RWPE1 (cell line): ENCODE results near the gene BPNT1.
"Not testable (repeated sequence)": the region's sequence is repeated elsewhere in the genome, so short reads cannot be mapped to it uniquely, and the experiment has no call there.

Experiments used
- CTCF ChIA-PET: fragments of 350-600 bp; sonication (Branson Sonifier 250); formaldehyde crosslinking; extraction: SDS; loops from one replicate; lab custom pipeline; 2021; lab: Yijun Ruan, JAX
- POLR2A ChIA-PET: fragments of 400-600 bp; formaldehyde crosslinking; extraction: SDS; loops from one replicate; lab custom pipeline; 2020; ENCODE audit warnings: antibody characterized with exemption; ENCODE audit not compliant: low non-redundant PET; lab: Yijun Ruan, JAX
- DNase-seq: peaks from one replicate; pipeline ENCODE4 v3.0.0; 2012; ENCODE audit warnings: low spot score
- H3K27ac ChIP-seq: fragments of 450-650 bp; 2 replicates; pipeline ENCODE4 v1.5.1; 2017
- TF ChIP-seq, protein P1 (sequence below): fragments of 450-650 bp; conservative IDR thresholded peaks from 2 replicates; pipeline ENCODE4 v1.5.1; 2017; ENCODE audit warnings: low read depth, mild to moderate bottlenecking

The BPNT1 gene

DNA sequence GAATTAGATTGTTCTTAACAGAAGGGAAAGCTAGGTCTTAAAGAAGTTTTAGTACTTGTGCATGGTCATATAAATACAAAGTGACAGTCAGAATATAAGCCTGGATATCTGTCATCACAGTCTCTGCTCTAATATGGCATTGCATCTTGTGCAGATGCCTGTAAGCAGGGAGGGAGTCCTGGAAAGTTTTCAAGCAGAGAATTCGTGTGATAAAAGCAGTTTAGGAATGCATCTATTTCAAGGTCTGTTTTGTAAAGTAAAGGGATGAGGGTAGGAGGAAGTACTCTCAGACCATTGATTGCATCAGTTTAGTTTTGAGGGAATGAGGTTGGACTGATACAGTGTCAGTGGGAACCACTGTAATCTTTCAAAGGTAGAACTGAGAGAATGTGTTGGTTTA lies 35.0 kb upstream of the BPNT1 start:
- no peak overlapping the region for H3K27ac ChIP-seq
- ChIA-PET POLR2A (interaction anchor here (0.6 kb wide), 1 partner anchor 119 kb away, joined by 4 read pairs; no protein-coding TSS in a partner anchor), CTCF (interaction anchor here (0.6 to 1.0 kb wide), 3 partner anchors 16 to 1359 kb away, joined by 3 to 8 read pairs (median 5); no protein-coding TSS in a partner anchor)
- TF ChIP-seq, protein P1, sequence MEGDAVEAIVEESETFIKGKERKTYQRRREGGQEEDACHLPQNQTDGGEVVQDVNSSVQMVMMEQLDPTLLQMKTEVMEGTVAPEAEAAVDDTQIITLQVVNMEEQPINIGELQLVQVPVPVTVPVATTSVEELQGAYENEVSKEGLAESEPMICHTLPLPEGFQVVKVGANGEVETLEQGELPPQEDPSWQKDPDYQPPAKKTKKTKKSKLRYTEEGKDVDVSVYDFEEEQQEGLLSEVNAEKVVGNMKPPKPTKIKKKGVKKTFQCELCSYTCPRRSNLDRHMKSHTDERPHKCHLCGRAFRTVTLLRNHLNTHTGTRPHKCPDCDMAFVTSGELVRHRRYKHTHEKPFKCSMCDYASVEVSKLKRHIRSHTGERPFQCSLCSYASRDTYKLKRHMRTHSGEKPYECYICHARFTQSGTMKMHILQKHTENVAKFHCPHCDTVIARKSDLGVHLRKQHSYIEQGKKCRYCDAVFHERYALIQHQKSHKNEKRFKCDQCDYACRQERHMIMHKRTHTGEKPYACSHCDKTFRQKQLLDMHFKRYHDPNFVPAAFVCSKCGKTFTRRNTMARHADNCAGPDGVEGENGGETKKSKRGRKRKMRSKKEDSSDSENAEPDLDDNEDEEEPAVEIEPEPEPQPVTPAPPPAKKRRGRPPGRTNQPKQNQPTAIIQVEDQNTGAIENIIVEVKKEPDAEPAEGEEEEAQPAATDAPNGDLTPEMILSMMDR, result no peak
- DNase-seq, result no peak

DNA sequence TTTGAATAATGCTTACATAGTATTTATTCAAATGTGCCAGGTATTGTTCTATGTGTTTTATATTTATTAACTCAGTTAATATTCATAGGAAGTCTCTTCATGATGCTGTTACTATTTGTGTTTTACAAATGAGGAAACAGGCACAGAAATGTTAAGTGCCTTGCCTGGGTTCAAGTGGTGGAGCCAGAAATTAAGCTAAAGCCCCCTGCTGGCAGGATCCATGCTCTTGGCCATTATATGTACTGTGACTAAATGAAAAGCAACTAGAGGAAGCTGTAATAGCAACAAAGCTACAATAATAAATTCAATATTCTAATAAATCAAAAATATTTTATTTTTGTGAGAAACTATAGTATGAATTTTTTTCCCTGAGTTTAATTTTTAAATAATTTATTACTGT lies 34.3 kb upstream of the BPNT1 start:
- no peak overlapping the region for H3K27ac ChIP-seq
- no peak for DNase-seq
- TF ChIP-seq, protein P1, result 0 out of 2 replicates have a peak, but pooled peaks have one; percentile 14
- CTCF ChIA-PET, result interaction anchor here (0.6 to 1.0 kb wide), 3 partner anchors 15 to 1359 kb away, joined by 3 to 8 read pairs (median 5); no protein-coding TSS in a partner anchor
- POLR2A ChIA-PET, result interaction anchor here (0.6 kb wide), 1 partner anchor 118 kb away, joined by 4 read pairs; no protein-coding TSS in a partner anchor

DNA sequence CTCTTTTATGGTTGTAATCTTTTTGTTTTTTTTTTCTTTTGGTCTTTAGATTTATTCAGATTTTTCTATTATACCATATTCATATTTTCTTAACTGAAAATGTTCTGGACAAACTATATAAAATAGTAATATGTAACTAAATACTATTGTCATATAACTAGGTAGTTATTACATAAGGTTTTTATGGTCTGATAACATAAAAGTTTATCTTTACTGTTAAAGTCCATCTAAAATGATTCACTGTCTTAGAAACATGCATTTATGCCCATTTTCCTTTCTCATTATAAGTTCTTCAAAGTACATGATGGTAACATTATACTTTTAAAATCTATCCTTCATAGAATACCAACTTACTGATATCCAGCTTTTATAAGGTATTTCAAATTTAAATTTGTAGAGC lies 33.5 kb upstream of the BPNT1 start:
- TF ChIP-seq, protein P1, result no peak
- no peak for DNase-seq
- no peak overlapping the region for H3K27ac ChIP-seq
- ChIA-PET CTCF (interaction anchor here (1.1 kb wide), 1 partner anchor 12 kb away, joined by 4 read pairs; no protein-coding TSS in a partner anchor), POLR2A (no interaction called here)

DNA sequence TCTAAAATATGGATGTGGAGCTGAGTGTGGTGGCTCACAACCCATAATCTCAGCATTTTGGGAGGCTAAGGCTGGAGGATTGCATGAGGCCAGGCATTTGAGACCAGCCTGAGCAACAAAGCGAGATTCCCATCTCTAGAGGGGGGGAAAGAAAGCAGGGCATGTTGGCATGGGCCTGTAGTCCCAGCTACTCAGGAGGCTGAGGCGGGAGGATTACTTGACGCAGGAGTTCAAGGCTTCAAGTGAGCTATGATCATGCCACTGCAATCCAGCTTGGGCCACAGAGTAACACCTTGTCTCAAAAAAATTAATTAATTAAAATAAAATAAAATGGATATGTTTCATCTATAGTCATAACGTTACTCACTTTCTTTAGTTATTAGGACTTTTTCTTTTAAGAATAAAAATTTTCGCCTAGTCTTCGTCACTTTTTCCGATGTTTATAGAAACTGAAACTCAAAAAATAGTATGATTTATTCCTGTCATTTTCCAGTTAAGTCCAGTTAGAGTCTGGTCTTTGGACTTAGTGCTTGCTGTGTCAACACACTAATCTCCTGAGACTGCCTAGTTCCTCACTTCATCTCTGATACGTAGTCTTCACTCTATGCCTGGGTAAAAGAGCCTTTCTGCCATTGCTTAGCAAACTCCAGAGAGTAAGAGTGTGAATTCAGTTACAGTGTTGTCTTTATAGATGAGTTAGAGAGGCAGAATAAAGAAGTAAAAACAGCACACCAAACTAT lies 32.4 kb upstream of the BPNT1 start:
- CTCF ChIA-PET, result interaction anchor here (0.6 to 1.1 kb wide), 5 partner anchors 9 to 896 kb away, joined by 3 to 4 read pairs (median 3); no protein-coding TSS in a partner anchor
- POLR2A ChIA-PET, result no interaction called here
- H3K27ac ChIP-seq, result no peak overlapping the region
- TF ChIP-seq, protein P1, result no peak
- no peak for DNase-seq

DNA sequence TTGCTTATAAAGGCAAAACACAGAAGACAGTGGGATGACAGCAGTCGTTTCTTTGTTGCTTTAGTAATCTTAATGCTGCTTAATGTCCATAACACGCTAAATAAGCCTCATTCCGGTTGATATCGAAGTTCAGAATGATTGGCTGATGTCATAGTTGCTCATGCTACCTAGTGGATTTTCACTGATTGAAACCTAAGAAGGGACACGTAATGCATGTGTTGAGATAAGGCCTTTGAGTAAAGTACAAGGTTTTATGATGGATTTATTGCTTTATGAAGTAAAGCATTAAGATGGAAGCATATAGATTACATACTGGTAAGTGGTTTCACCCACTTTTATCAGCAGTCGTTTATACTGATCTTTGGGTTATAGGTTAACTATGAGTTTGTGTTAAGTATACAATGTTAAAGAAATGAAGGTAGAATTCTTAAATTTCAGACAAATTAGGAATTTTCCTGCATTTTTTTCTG lies 29.5 kb upstream of the BPNT1 start:
- no peak overlapping the region for H3K27ac ChIP-seq
- no peak for DNase-seq
- ChIA-PET POLR2A (no interaction called here), CTCF (interaction anchor here (0.6 kb wide), 1 partner anchor 125 kb away, joined by 3 read pairs; no protein-coding TSS in a partner anchor)
- TF ChIP-seq, protein P1, result no peak

DNA sequence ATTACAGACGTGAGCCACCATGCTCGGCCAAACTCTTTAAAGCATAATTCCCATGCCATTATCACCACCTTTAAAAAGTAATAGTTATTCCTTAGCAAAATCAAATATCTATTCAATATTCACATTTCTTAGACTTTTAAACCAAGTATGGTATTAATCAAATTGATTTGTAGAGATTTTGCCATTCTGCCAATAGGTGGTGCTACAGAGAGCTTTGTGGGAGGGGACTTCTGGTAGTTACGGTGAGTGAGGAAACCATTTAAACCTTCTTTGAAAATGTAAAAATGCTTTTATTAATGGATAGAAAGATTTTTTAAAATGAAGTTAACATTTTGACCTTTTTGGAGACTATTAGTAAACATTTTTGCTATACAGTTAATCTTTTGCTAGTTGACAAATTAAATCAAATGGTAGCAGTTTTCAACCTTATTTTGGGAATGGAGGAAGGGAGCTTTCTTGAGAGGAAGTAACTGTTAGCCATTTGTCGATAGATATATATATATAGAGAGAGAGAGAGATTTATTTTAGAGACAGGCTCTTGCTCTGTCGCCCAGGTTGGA lies 23.6 kb upstream of the BPNT1 start:
- ChIA-PET POLR2A (no interaction called here), CTCF (interaction anchor here (0.7 to 1.6 kb wide), 10 partner anchors 7 to 101 kb away, joined by 3 to 10 read pairs (median 4); no protein-coding TSS in a partner anchor)
- peak; percentile 60 for DNase-seq

DNA sequence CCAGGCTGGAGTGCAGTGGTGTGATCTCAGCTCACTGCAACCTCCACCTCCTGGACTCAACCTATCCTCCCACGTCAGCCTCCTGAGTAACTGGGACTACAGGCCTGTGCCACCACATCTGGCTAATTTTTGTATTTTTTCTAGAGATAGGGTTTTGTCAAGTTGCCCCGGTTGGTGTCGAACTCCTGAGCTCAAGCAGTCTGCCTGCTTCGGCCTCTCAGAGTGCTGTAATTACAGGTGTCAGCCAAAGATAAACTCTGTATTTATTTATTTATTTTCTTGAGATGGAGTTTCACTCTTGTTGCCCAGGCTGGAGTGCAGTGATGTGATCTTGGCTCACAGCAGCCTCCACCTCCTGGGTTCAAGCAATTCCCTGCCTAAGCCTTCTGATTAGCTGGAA lies 23.0 kb upstream of the BPNT1 start:
- H3K27ac ChIP-seq, POLR2A ChIA-PET, DNase-seq: not testable (repeated sequence)
- CTCF ChIA-PET, result interaction anchor here (0.7 to 1.6 kb wide), 8 partner anchors 8 to 1415 kb away, joined by 3 to 10 read pairs (median 3); no protein-coding TSS in a partner anchor

More for the DNA sequence above, 23.6 kb upstream of the BPNT1 start:
- no peak overlapping the region for H3K27ac ChIP-seq
- TF ChIP-seq, protein P1, result peak; percentile 52

DNA sequence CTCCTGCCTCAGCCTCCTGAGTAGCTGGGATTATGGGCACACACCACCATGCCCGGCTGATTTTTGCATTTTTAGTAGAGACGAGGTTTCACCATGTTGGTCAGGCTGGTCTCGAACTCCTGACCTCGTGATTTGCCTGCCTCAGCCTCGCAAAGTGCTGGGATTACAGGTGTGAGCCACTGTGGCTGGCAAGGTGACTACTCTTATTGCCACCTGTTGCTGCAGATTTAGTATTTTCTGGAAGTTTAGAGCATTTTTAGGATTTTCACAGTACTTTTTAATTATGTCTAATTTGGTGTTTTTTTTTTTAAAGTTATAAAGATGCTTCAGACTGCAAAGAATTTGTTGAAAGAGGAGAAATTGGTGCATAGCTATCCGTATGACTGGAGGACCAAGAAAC lies 20.9 kb upstream of the BPNT1 start:
- H3K27ac ChIP-seq, POLR2A ChIA-PET, DNase-seq: not testable (repeated sequence)
- CTCF ChIA-PET, result interaction anchor here (0.6 to 1.3 kb wide), 2 partner anchors 34 to 86 kb away, joined by 3 read pairs; no protein-coding TSS in a partner anchor
